HCT116 (cell line): Measurements from ENCODE around the gene CDC42EP1. TPM values are rescaled to one million over a fixed set of nuclear protein-coding genes. Genes with fewer than 3 reads are reported as not detected.

Experiments
- ATAC-seq: fragments of 200-7000 bp; cut with Tn5 transposase; 2 replicates; pipeline ENCODE4 v1.9.1; 2020; ENCODE audit warnings: mild to moderate bottlenecking, moderate library complexity
- BruUV-seq: library from RNA; stranded (reverse); fragments of 400-500 nt; replicated peaks from 2 replicates; lab custom pipeline; 2021; lab: Mats Ljungman, UMichigan
- CTCF ChIA-PET: fragments of 300-600 bp; sonication (Branson Sonifier 250); formaldehyde crosslinking; loops from one replicate; lab custom pipeline; 2021; ENCODE audit warnings: antibody characterized with exemption; lab: Charles Lee
- POLR2A ChIA-PET: fragments of 300-600, 350-600 bp; sonication (Branson Sonifier 250); formaldehyde crosslinking; loops from one replicate; lab custom pipeline; 2021; ENCODE audit warnings: antibody characterized with exemption; lab: Charles Lee
- RAD21 ChIA-PET, 2 experiments: fragments of 300-600 bp; sonication (Branson Sonifier 250); formaldehyde crosslinking; loops; one replicate each; lab custom pipeline; 2023; ENCODE audit warnings: low total read pairs in 2 of 2; ENCODE audit not compliant: uncharacterized antibody in 2 of 2, unreplicated experiment in 2 of 2, low non-redundant PET in 1 of 2; lab: Charles Lee
- DNase-seq: peaks from one replicate; pipeline ENCODE4 v3.0.0-alpha.2; 2010; ENCODE audit warnings: low read depth, low spot score
- H2AFZ ChIP-seq: fragments of 200-600 bp; shearing (Covaris generic), sonication (generic); 2 replicates; pipeline ENCODE4 v1.6.1; 2017; ENCODE audit warnings: low read depth, mixed run types, mixed read lengths, antibody characterized with exemption, low read length; ENCODE audit not compliant: poor library complexity, severe bottlenecking
- H3K27ac ChIP-seq: 2 replicates; pipeline ENCODE4 v1.5.1; 2012; ENCODE audit warnings: low read depth, low read length
- H3K27me3 ChIP-seq: fragments of 200-600 bp; sonication (generic); 2 replicates; pipeline ENCODE4 v1.6.1; 2016; ENCODE audit warnings: mixed run types, low read length, mixed read lengths; ENCODE audit not compliant: insufficient read depth
- H3K36me3 ChIP-seq, 2 experiments: fragments of 200-500 bp in 1 of 2; fragments of 200-600 bp in 1 of 2; sonication (Bioruptor generic) in 1 of 2; sonication (generic) in 1 of 2; 2 replicates each; pipeline versions ENCODE4 v1.5.1 to v1.6.1; 2014 to 2016; ENCODE audit warnings: low read length in 2 of 2, inconsistent platforms in 1 of 2, mixed read lengths in 1 of 2, mixed run types in 1 of 2; ENCODE audit not compliant: insufficient read depth in 2 of 2, control insufficient read depth in 1 of 2
- H3K4me1 ChIP-seq, 2 experiments: fragments of 200-600 bp in 1 of 2; sonication (generic) in 1 of 2; 2 replicates each; pipeline versions ENCODE4 v1.5.1 to v1.6.1; 2012 to 2017; ENCODE audit warnings: low read length in 2 of 2, inconsistent platforms in 1 of 2, mild to moderate bottlenecking in 1 of 2, mixed read lengths in 1 of 2, mixed run types in 1 of 2, moderate library complexity in 1 of 2; ENCODE audit not compliant: insufficient read depth in 2 of 2, control insufficient read depth in 1 of 2
- H3K4me2 ChIP-seq: fragments of 200-600 bp; sonication (generic); 2 replicates; pipeline ENCODE4 v1.6.1; 2017; ENCODE audit warnings: mixed run types, low read length, mixed read lengths
- H3K4me3 ChIP-seq, 2 experiments: fragments of 200-600 bp in 1 of 2; sonication (generic) in 1 of 2; replicated peaks in 1 of 2; 2 replicates each; pipeline ENCODE4 v1.5.1; 2011 to 2016; ENCODE audit warnings: low read length in 2 of 2, control low read depth in 1 of 2, low read depth in 1 of 2, mild to moderate bottlenecking in 1 of 2, mixed read lengths in 1 of 2, mixed run types in 1 of 2
- H3K79me2 ChIP-seq: fragments of 200-600 bp; sonication (generic); 2 replicates; pipeline ENCODE4 v1.6.1; 2017; ENCODE audit warnings: mild to moderate bottlenecking, mixed run types, low read length, moderate library complexity, mixed read lengths; ENCODE audit not compliant: insufficient read depth
- H3K9ac ChIP-seq: fragments of 200-600 bp; sonication (generic); 2 replicates; pipeline ENCODE4 v1.6.1; 2016; ENCODE audit warnings: low read length, mixed read lengths
- H3K9me2 ChIP-seq: fragments of 200-600 bp; sonication (generic), shearing (Covaris generic); 2 replicates; pipeline ENCODE4 v1.6.1; 2017; ENCODE audit warnings: mixed run types, mild to moderate bottlenecking, moderate library complexity; ENCODE audit not compliant: insufficient read depth
- H3K9me3 ChIP-seq, 2 experiments: fragments of 200-500 bp in 1 of 2; fragments of 200-600 bp in 1 of 2; sonication (Bioruptor generic) in 1 of 2; sonication (generic) in 1 of 2; 2 replicates each; pipeline ENCODE4 v1.6.1; 2014 to 2017; ENCODE audit warnings: low read length in 2 of 2, mixed read lengths in 2 of 2, inconsistent platforms in 1 of 2, low read depth in 1 of 2, mild to moderate bottlenecking in 1 of 2, mixed run types in 1 of 2, moderate library complexity in 1 of 2; ENCODE audit not compliant: control insufficient read depth in 1 of 2, insufficient read depth in 1 of 2
- H4K20me1 ChIP-seq: fragments of 200-600 bp; sonication (generic), shearing (Covaris generic); 2 replicates; pipeline ENCODE4 v1.6.1; 2017; ENCODE audit warnings: mixed run types, mild to moderate bottlenecking, moderate library complexity; ENCODE audit not compliant: insufficient read depth
- CBX3 ChIP-seq: IDR thresholded peaks from 2 replicates; pipeline ENCODE4 v1.6.1; 2012; ENCODE audit warnings: low read depth
- CTCF ChIP-seq, 3 experiments: fragments of 200-600 bp in 1 of 3; sonication (generic) in 1 of 3; IDR thresholded peaks in 2 of 3; conservative IDR thresholded peaks in 1 of 3; 2 replicates each; pipeline ENCODE4 v1.5.1; 2012 to 2017; ENCODE audit warnings: low read depth in 2 of 3, low read length in 2 of 3, antibody characterized with exemption in 1 of 3, borderline replicate concordance in 1 of 3, control low read depth in 1 of 3, mild to moderate bottlenecking in 1 of 3, mixed read lengths in 1 of 3, mixed run types in 1 of 3, moderate library complexity in 1 of 3; ENCODE audit not compliant: insufficient read depth in 1 of 3
- ELF1 ChIP-seq: IDR thresholded peaks from 2 replicates; pipeline ENCODE4 v1.6.1; 2012; ENCODE audit warnings: low read depth, borderline replicate concordance
- EZH2phosphoT487 ChIP-seq: fragments of 200-600 bp; IDR thresholded peaks from 2 replicates; pipeline ENCODE4 v1.6.1; 2018; ENCODE audit warnings: antibody characterized with exemption, borderline replicate concordance
- FOSL1 ChIP-seq: IDR thresholded peaks from 2 replicates; pipeline ENCODE4 v1.6.1; 2012; ENCODE audit warnings: low read depth
- JUND ChIP-seq: IDR thresholded peaks from 2 replicates; pipeline ENCODE4 v1.6.1; 2012
- POLR2A ChIP-seq: IDR thresholded peaks from 2 replicates; pipeline ENCODE4 v1.7.0; 2011; ENCODE audit warnings: borderline replicate concordance; ENCODE audit not compliant: insufficient read depth, insufficient read length; ENCODE audit errors: extremely low read depth
- RAD21 ChIP-seq: IDR thresholded peaks from 2 replicates; pipeline ENCODE4 v1.6.1; 2012; ENCODE audit warnings: low read depth, mild to moderate bottlenecking
- SIN3A ChIP-seq: IDR thresholded peaks from 2 replicates; pipeline ENCODE4 v1.6.1; 2012; ENCODE audit warnings: low read depth
- SP1 ChIP-seq: IDR thresholded peaks from 2 replicates; pipeline ENCODE4 v1.6.1; 2012; ENCODE audit warnings: low read depth
- SRF ChIP-seq: IDR thresholded peaks from 2 replicates; pipeline ENCODE4 v1.6.1; 2012; ENCODE audit warnings: low read depth
- ZFX ChIP-seq: fragments of 450-650 bp; IDR thresholded peaks from 2 replicates; pipeline ENCODE4 v1.6.1; 2017
- intact Hi-C: fragments of 100-400 bp; cut with micrococcal nuclease; formaldehyde crosslinking; loops from 2 replicates; pipeline ENCODE4 v1.10.0; 2022
- total RNA-seq: library from RNA; stranded (reverse); gene quantifications from one replicate; pipeline ENCODE4 v1.2.1, GENCODE V29; 2021; ENCODE audit not compliant: unreplicated experiment
- TF ChIP-seq, protein P1 (sequence below): IDR thresholded peaks from 2 replicates; pipeline ENCODE4 v1.6.1; 2012
- TF ChIP-seq, protein P2 (sequence below): IDR thresholded peaks from 2 replicates; pipeline ENCODE4 v1.6.1; 2012

The CDC42EP1 gene
- total RNA-seq, 1 experiment from 2014 or later: 160 TPM

GRCh38 chr22:37544955-37545702 lies 15.2 kb upstream of the CDC42EP1 start:
- no peak for DNase-seq
- ATAC-seq: peak; percentile 76
- Histone ChIP-seq H2AFZ (no peak overlapping the region), H3K4me1 (peaks cover 37 to 69% of the 10 kb centered on the region in 2 experiments), H3K9me2 (no peaks in the 10 kb centered on the region), H3K79me2 (no peaks in the 10 kb centered on the region), H3K4me2 (peak overlapping the region; percentile 93), H3K9me3 (no peaks in the 10 kb centered on the region), H4K20me1 (no peaks in the 10 kb centered on the region), H3K27me3 (no peaks in the 10 kb centered on the region), H3K9ac (peak overlapping the region; percentile 67), H3K36me3 (no peaks in the 10 kb centered on the region), H3K27ac (peak overlapping the region; percentile 78), H3K4me3 (peak overlapping the region; percentile 46 to 59)
- BruUV-seq: no TSS peak
- POLR2A ChIA-PET: interaction anchor here (0.7 to 3.7 kb wide), 9 partner anchors 14 to 202 kb away, joined by 3 to 21 read pairs (median 4); partner anchors contain the start of gene GGA1
- intact Hi-C loops: loop anchor here (1.0 kb wide), 1 partner anchor 22 kb away; no protein-coding TSS in a partner anchor
- CTCF ChIA-PET: interaction anchor here (1.1 to 14.9 kb wide), 11 partner anchors 14 to 229 kb away, joined by 3 to 238 read pairs (median 3); partner anchors contain the start of gene CDC42EP1
- RAD21 ChIA-PET: interaction anchor here (0.9 to 3.5 kb wide), 7 partner anchors 12 to 62 kb away, joined by 3 to 17 read pairs (median 3); no protein-coding TSS in a partner anchor
- TF ChIP-seq SRF (no peak), FOSL1 (no peak), CTCF (IDR thresholded peaks at IDR 0.05 in 2 of 3, conservative IDR thresholded peaks at IDR 0.05 in 1 of 3; ENCODE audit: borderline replicate concordance in 1 of 3, insufficient read depth in 1 of 3, low read depth in 2 of 3, low read length in 2 of 3) (peak; percentile 87 to 91 (median 89)), POLR2A (no peak), EZH2phosphoT487 (no peak), JUND (no peak), SP1 (no peak), ELF1 (no peak), ZFX (no peak), CBX3 (no peak), SIN3A (no peak), RAD21 (peak; percentile 89)
- TF ChIP-seq, protein P1, sequence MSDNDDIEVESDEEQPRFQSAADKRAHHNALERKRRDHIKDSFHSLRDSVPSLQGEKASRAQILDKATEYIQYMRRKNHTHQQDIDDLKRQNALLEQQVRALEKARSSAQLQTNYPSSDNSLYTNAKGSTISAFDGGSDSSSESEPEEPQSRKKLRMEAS: no peak
- TF ChIP-seq, protein P2, sequence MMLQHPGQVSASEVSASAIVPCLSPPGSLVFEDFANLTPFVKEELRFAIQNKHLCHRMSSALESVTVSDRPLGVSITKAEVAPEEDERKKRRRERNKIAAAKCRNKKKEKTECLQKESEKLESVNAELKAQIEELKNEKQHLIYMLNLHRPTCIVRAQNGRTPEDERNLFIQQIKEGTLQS: no peak
